ENCODE measurements around the gene CITED1. TPM values are rescaled to one million over a fixed set of nuclear protein-coding genes. Genes with fewer than 3 reads are reported as not detected.
A peak's percentile ranks its signal among the peaks of the same experiment; 100 is the strongest.

CITED1 gene, protein sequence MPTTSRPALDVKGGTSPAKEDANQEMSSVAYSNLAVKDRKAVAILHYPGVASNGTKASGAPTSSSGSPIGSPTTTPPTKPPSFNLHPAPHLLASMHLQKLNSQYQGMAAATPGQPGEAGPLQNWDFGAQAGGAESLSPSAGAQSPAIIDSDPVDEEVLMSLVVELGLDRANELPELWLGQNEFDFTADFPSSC
- total RNA-seq = under 1 TPM; 0.40 to 0.93 TPM
- polyA plus RNA-seq (2013, experiment 1 of 2) = 1.2 TPM
- 3.0 TPM for polyA plus RNA-seq (2013, experiment 2 of 2)
- long read RNA-seq, experiment 1 = 0 reads
- long read RNA-seq, experiment 2 = 0 reads
- long read RNA-seq, experiment 3 = 0 reads
- long read RNA-seq, experiment 4 = 0 reads

DNA sequence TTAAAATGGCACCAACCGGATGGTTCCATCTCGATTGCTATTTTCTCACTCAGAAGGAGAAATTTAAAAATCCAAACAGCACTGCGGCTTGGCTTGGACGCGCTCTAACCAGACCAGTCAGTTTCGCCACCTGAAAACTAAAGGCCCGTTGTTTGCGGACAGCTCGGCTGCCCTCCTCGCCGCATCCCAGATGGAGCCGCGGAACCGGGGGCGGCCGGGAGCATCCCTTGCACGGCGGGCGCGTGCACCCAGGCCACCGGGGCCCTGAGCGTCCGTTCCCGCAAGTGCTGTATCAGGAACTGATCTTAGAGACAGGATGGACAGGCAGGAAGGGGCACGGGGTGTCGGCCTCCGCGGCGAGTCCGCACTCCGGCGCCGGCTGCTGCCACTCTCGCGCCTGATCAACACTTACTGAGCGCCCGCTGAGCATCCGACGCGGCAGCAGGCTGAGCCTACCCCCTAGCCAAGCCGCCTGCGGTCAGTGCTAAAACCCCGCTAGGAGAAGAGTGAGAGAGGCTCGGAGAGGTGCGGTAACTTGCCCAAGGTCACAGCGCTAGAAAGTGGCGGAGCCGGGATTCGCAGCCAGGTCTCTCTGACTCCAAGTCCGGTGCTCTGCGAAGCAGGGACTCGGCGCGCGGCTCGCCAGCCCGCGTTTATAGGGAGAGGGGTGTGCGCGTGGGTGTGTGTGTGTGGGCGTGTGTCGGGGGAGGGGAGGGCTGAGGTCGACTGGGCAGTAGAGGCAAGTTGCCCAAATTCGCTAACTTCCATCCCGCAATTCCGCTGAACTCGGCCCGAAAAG is at the start of gene CITED1:
CITED1 (minus strand) TSS at position 629 of the 799 bp plus-strand sequence. CDS start 3,045 bp downstream, outside the sequence.
- Mint-ChIP-seq H3K27ac (no peak within 1 kb of the TSS), H3K36me3 (ENCODE audit: low read depth) (no peaks in the 10 kb centered on the region), H3K27me3 (ENCODE audit: insufficient read depth) (peaks cover 93% of the 10 kb centered on the region), H3K4me3 (peak within 1 kb of the TSS; percentile 57), H3K9me3 (peaks cover 60% of the 10 kb centered on the region), H3K4me1 (peaks cover 9% of the 10 kb centered on the region)
- peaks cover 94% of the 10 kb centered on the region for H3K27me3 ChIP-seq (ENCODE audit: control insufficient read depth, insufficient read depth, low read length, poor library complexity, severe bottlenecking)
- H3K4me3 ChIP-seq (ENCODE audit: low read length) = peak within 1 kb of the TSS; percentile 64
- H3K4me1 ChIP-seq (ENCODE audit: control insufficient read depth, insufficient read depth, low read length) = no peaks in the 10 kb centered on the region
- no peaks in the 10 kb centered on the region for H3K36me3 ChIP-seq (ENCODE audit: control insufficient read depth, insufficient read depth, low read length)
- TF ChIP-seq, protein P1, sequence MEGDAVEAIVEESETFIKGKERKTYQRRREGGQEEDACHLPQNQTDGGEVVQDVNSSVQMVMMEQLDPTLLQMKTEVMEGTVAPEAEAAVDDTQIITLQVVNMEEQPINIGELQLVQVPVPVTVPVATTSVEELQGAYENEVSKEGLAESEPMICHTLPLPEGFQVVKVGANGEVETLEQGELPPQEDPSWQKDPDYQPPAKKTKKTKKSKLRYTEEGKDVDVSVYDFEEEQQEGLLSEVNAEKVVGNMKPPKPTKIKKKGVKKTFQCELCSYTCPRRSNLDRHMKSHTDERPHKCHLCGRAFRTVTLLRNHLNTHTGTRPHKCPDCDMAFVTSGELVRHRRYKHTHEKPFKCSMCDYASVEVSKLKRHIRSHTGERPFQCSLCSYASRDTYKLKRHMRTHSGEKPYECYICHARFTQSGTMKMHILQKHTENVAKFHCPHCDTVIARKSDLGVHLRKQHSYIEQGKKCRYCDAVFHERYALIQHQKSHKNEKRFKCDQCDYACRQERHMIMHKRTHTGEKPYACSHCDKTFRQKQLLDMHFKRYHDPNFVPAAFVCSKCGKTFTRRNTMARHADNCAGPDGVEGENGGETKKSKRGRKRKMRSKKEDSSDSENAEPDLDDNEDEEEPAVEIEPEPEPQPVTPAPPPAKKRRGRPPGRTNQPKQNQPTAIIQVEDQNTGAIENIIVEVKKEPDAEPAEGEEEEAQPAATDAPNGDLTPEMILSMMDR (conservative IDR thresholded peaks at IDR 0.05) = no peak
- DNase-seq = peak; percentile 82
- no peak within 1 kb of the TSS for H3K9ac ChIP-seq (ENCODE audit: extremely low read depth, low read length, poor library complexity, severe bottlenecking)
- H3K9me3 ChIP-seq (ENCODE audit: control insufficient read depth, low read length) = no peaks in the 10 kb centered on the region
- no peak within 1 kb of the TSS for H3K27ac ChIP-seq (ENCODE audit: low read depth, low read length)
- WGBS, 2 experiments (ENCODE audit: insufficient coverage in 1 of 2, insufficient read length in 1 of 2) = 0% methylated on average over 6 to 58 of the region's 68 CpGs

DNA sequence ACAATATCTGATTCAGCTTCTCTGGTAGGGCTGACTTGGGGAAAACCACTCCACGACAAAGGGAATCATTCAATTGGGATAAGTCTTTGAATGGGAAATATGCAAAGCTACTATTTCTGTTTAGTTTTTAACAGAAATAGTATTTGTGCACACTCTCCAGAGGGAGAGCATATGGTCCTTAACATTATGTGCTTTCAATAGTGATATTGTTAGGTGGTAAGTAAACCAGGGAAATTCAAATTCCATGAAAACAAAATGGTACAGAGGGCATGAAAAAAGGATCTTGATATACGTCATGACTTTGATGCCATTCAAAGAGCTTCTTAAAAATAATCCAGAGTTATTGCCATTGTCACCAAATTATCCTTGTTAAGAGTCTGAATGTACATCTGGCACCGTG is 47.1 kb upstream of the CITED1 start:
- no peaks in the 10 kb centered on the region for H3K36me3 ChIP-seq (ENCODE audit: control insufficient read depth, insufficient read depth, low read length)
- no peaks in the 10 kb centered on the region for H3K4me1 Mint-ChIP-seq
- H3K27ac ChIP-seq (ENCODE audit: low read depth, low read length) = no peak overlapping the region
- H3K4me3 ChIP-seq (ENCODE audit: low read length) = no peak overlapping the region
- TF ChIP-seq, protein P1 (conservative IDR thresholded peaks at IDR 0.05) = no peak
- H3K9ac ChIP-seq (ENCODE audit: extremely low read depth, low read length, poor library complexity, severe bottlenecking) = no peak overlapping the region
- no peaks in the 10 kb centered on the region for H3K4me1 ChIP-seq (ENCODE audit: control insufficient read depth, insufficient read depth, low read length)
- H3K27me3 ChIP-seq (ENCODE audit: control insufficient read depth, insufficient read depth, low read length, poor library complexity, severe bottlenecking) = no peaks in the 10 kb centered on the region
- H3K27me3 Mint-ChIP-seq (ENCODE audit: insufficient read depth) = no peaks in the 10 kb centered on the region
- H3K9me3 Mint-ChIP-seq = peaks cover 57% of the 10 kb centered on the region
- no peak overlapping the region for H3K4me3 Mint-ChIP-seq
- WGBS, 2 experiments (ENCODE audit: insufficient coverage in 1 of 2, insufficient read length in 1 of 2) = 92% methylated on average over 3 of the region's 3 CpGs; no CpG with 5 or more reads in 1 of the 2 experiments
- no peak overlapping the region for H3K27ac Mint-ChIP-seq
- no peak for DNase-seq
- no peaks in the 10 kb centered on the region for H3K9me3 ChIP-seq (ENCODE audit: control insufficient read depth, low read length)
- peaks cover 5% of the 10 kb centered on the region for H3K36me3 Mint-ChIP-seq (ENCODE audit: low read depth)

DNA sequence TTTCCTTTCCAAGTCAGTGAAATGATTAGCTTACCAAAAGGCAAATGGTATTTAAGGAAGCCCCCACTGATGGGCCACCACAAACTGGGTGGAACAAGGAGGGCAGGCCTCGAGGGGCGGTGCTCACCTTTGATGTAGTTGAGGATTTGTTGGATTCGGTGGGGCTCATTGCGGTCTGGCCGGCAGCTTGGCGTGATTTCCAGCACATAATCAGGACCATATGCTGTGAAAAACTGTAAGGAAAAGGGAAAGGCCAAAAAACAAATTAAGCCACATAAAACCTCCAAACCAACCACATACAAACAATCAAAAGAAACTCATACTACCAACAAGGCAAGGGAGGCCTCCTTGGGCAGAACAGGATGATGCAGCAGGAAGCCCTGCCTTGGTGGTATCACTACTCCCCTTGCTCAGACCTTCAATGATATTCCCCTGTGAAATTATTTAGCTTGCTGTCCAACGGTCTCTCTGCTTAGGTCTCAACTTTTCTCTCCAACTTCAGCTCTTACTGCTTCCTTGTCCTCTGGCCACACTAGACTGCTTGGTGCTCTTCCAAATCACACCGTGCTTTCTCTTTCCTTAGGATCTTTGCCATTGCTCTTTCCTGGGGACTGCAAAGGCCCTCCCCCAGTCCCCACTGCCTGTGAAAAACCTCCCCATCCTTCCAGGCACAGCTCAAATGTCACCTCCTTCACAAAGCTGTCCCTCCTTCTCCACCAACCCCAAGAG is 46.1 kb upstream of the CITED1 start:
- WGBS, 2 experiments (ENCODE audit: insufficient coverage in 1 of 2, insufficient read length in 1 of 2) = 93 to 94% methylated on average over 3 to 7 of the region's 8 CpGs
- peaks cover 48% of the 10 kb centered on the region for H3K9me3 Mint-ChIP-seq

More for the DNA sequence above, 46.1 kb upstream of the CITED1 start:
- H3K4me1 ChIP-seq (ENCODE audit: control insufficient read depth, insufficient read depth, low read length) = no peaks in the 10 kb centered on the region
- H3K9me3 ChIP-seq (ENCODE audit: control insufficient read depth, low read length) = no peaks in the 10 kb centered on the region
- peaks cover 5% of the 10 kb centered on the region for H3K36me3 Mint-ChIP-seq (ENCODE audit: low read depth)
- peaks cover 2% of the 10 kb centered on the region for H3K4me1 Mint-ChIP-seq
- H3K9ac ChIP-seq (ENCODE audit: extremely low read depth, low read length, poor library complexity, severe bottlenecking) = no peak overlapping the region
- H3K27ac ChIP-seq (ENCODE audit: low read depth, low read length) = no peak overlapping the region
- H3K27me3 ChIP-seq (ENCODE audit: control insufficient read depth, insufficient read depth, low read length, poor library complexity, severe bottlenecking) = no peaks in the 10 kb centered on the region
- DNase-seq = no peak
- H3K27me3 Mint-ChIP-seq (ENCODE audit: insufficient read depth) = no peaks in the 10 kb centered on the region
- H3K4me3 ChIP-seq (ENCODE audit: low read length) = no peak overlapping the region
- no peaks in the 10 kb centered on the region for H3K36me3 ChIP-seq (ENCODE audit: control insufficient read depth, insufficient read depth, low read length)
- TF ChIP-seq, protein P1 (conservative IDR thresholded peaks at IDR 0.05) = no peak
- no peak overlapping the region for H3K4me3 Mint-ChIP-seq
- H3K27ac Mint-ChIP-seq = no peak overlapping the region

Measured in endodermal cell (in vitro differentiated cells).